CD4-positive, alpha-beta T cell treated with Interleukin-17A for 1 hour (primary cell): Measurements from ENCODE around the gene IFI27.
A peak's percentile ranks its signal among the peaks of the same experiment; 100 is the strongest.
"Not testable (repeated sequence)": the region's sequence is repeated elsewhere in the genome, so short reads cannot be mapped to it uniquely, and the experiment has no call there.

Source experiments
- DNase-seq: peaks from one replicate; pipeline ENCODE4 v3.0.0-alpha.2; 2020

IFI27 gene

GRCh38 chr14:94110552-94111181 lies at the start of gene IFI27:
Gene IFI27 (plus strand): TSS chr14:94110736.
- DNase-seq = no peak

- no peak for DNase-seq
These were observed 48.1 kb upstream of the IFI27 start for GRCh38 chr14:94062344-94062940.

GRCh38 chr14:94066089-94066676 lies 44.4 kb upstream of the IFI27 start:
- no peak for DNase-seq

- DNase-seq = not testable (repeated sequence)
These were observed 38.5 kb upstream of the IFI27 start for GRCh38 chr14:94072076-94072475.

GRCh38 chr14:94074534-94074933 lies 36.0 kb upstream of the IFI27 start:
- no peak for DNase-seq

- no peak for DNase-seq
These were observed 35.5 kb upstream of the IFI27 start for GRCh38 chr14:94075008-94075407.

- DNase-seq = no peak
These were observed 33.3 kb upstream of the IFI27 start for GRCh38 chr14:94077111-94077821.

- no peak for DNase-seq
These were observed 32.7 kb upstream of the IFI27 start for GRCh38 chr14:94077823-94078222.

- DNase-seq = peak; percentile 45
These were observed 30.5 kb upstream of the IFI27 start for GRCh38 chr14:94079891-94080620.

- peak; percentile 97 for DNase-seq
These were observed 29.7 kb upstream of the IFI27 start, which contains the start of the genes DDX24 and IFI27L1 for GRCh38 chr14:94080621-94081385. Gene DDX24 (minus strand): TSS chr14:94081202. CDS start chr14:94079742, 1,460 bp downstream. Gene IFI27L1 (plus strand): TSS chr14:94081310. CDS start chr14:94096938, 15,628 bp downstream.

- no peak for DNase-seq
These were observed 29.1 kb upstream of the IFI27 start for GRCh38 chr14:94081386-94081820.

- DNase-seq = no peak
These were observed 22.6 kb upstream of the IFI27 start for GRCh38 chr14:94087891-94088290.

GRCh38 chr14:94088516-94088915 lies 22.0 kb upstream of the IFI27 start:
- DNase-seq = no peak

- DNase-seq = no peak
These were observed 21.1 kb upstream of the IFI27 start for GRCh38 chr14:94089479-94089878.

- DNase-seq = no peak
These were observed 17.1 kb upstream of the IFI27 start for GRCh38 chr14:94093418-94093817.

GRCh38 chr14:94097091-94097490 lies 13.4 kb upstream of the IFI27 start:
- DNase-seq = no peak

- DNase-seq = no peak
These were observed 12.1 kb upstream of the IFI27 start for GRCh38 chr14:94098326-94098992.

- no peak for DNase-seq
These were observed 11.5 kb upstream of the IFI27 start for GRCh38 chr14:94099006-94099405.

GRCh38 chr14:94100847-94101246 lies 9.7 kb upstream of the IFI27 start:
- no peak for DNase-seq

- DNase-seq = no peak
These were observed 8.8 kb upstream of the IFI27 start for GRCh38 chr14:94101748-94102147.

GRCh38 chr14:94102768-94103482 lies 7.6 kb upstream of the IFI27 start:
- no peak for DNase-seq
